22Rv1 (cell line): ENCODE measurements around the gene GABARAPL1.

ENCODE experiments used
- CTCF ChIP-seq: fragments of 450-650 bp; IDR thresholded peaks from 2 replicates; pipeline ENCODE4 v1.5.1; 2017; ENCODE audit warnings: mild to moderate bottlenecking
- ZFX ChIP-seq: fragments of 450-650 bp; IDR thresholded peaks from 2 replicates; pipeline ENCODE4 v1.6.1; 2017; ENCODE audit warnings: antibody characterized with exemption, borderline replicate concordance

DNA sequence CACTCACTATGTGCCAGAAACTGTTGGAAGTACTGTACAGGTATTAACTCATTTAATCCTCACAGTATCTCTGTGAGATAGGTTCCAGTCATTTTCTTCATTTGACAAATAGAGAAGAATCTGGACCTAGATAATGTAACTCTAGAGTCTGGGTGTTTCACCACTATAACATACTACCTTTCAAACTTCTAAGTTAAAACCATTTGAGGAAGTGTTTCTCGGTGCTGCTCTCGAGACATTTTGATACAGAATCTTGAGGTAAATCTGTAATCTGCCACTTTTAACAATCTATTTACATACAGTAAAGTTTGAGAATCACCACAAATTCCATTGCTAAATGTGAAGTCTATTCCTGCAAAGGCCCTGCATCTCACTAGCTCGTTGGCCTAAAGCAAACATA lies 49.6 kb upstream of the GABARAPL1 start:
- TF ChIP-seq CTCF (no peak), ZFX (no peak)
